ENCODE data around the gene DCUN1D3.
"Not testable (repeated sequence)": the region's sequence is repeated elsewhere in the genome, so short reads cannot be mapped to it uniquely, and the experiment has no call there.

DCUN1D3 gene

GRCh38 chr16:20866801-20867200 is 33.4 kb downstream of the DCUN1D3 start:
- DNase-seq (ENCODE audit: low read depth, low spot score): no peak
- ChIA-PET POLR2A (interaction anchor here (0.9 kb wide), 1 partner anchor 15 kb away, joined by 3 read pairs; no protein-coding TSS in a partner anchor), CTCF (interaction anchor here (1.6 to 8.5 kb wide), 3 partner anchors 8 to 16 kb away, joined by 5 to 75 read pairs (median 7); no protein-coding TSS in a partner anchor)
- TF ChIP-seq, protein P1, sequence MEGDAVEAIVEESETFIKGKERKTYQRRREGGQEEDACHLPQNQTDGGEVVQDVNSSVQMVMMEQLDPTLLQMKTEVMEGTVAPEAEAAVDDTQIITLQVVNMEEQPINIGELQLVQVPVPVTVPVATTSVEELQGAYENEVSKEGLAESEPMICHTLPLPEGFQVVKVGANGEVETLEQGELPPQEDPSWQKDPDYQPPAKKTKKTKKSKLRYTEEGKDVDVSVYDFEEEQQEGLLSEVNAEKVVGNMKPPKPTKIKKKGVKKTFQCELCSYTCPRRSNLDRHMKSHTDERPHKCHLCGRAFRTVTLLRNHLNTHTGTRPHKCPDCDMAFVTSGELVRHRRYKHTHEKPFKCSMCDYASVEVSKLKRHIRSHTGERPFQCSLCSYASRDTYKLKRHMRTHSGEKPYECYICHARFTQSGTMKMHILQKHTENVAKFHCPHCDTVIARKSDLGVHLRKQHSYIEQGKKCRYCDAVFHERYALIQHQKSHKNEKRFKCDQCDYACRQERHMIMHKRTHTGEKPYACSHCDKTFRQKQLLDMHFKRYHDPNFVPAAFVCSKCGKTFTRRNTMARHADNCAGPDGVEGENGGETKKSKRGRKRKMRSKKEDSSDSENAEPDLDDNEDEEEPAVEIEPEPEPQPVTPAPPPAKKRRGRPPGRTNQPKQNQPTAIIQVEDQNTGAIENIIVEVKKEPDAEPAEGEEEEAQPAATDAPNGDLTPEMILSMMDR (IDR thresholded peaks at IDR 0.05; ENCODE audit: insufficient read depth, low read length, missing control alignments): no peak
- no peak overlapping the region for H3K4me3 ChIP-seq (ENCODE audit: low read depth, low read length)

DNA sequence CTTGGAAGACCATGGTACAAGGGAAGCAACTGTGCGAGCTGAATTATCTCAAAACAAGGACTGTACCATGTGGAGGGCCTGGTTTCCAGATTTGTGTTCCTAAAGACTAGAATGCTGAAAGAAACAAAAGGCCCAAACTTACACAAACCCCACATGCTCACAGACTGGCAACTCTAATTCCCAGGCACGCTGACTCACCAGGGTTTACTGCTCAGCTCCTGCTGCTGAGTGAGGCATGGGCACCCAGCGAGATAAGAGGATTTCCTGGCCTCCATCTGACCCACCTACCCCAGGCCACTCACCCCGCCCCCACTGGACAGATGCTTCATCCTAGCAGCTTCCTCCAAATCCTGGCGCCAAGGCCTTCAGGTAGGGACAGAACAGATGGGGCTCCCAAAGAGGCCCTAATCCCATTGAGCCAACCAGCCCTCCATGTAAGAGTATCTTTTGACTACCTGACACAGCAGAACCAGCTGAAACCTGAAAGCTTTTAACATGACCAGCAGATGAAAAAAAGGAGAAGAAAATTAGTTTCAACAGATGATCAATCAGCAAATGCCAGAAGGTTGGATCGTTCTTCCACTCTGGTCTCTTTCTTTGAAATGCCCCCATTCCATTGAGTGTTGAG is 33.9 kb downstream of the DCUN1D3 start:
- peak; percentile 38 for DNase-seq (ENCODE audit: low read depth, low spot score)
- no peak overlapping the region for H3K4me3 ChIP-seq (ENCODE audit: low read depth, low read length)
- ChIA-PET POLR2A (interaction anchor here (0.6 to 1.5 kb wide), 3 partner anchors 12 to 655 kb away, joined by 3 to 11 read pairs (median 3); partner anchors contain the start of genes DCUN1D3 and LYRM1), CTCF (interaction anchor here (0.6 to 8.5 kb wide), 8 partner anchors 9 to 435 kb away, joined by 3 to 75 read pairs (median 4); no protein-coding TSS in a partner anchor)
- TF ChIP-seq, protein P1 (IDR thresholded peaks at IDR 0.05; ENCODE audit: insufficient read depth, low read length, missing control alignments): no peak

- DNase-seq (ENCODE audit: low read depth, low spot score): no peak
These were observed 34.6 kb downstream of the DCUN1D3 start for GRCh38 chr16:20865420-20866131.

DNA sequence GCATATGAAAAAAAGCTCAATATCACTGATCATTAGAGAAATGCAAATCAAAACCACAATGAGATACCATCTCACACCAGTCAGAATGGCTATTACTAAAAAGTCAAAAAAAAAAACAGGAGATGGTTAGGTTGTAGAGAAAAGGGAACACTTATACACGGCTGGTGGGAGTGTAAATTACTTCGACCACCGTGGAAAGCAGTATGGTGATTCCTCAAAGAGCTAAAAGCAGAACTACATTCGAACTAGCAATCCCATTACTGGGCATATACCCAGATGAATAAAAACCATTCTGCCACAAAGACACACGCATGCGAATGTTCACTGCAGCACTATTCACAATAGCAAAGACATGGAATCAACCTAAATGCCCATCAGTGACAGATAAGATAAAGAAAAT is 35.8 kb downstream of the DCUN1D3 start:
- ChIA-PET POLR2A (interaction anchor here (0.5 kb wide), 1 partner anchor 40 kb away, joined by 3 read pairs; no protein-coding TSS in a partner anchor), CTCF (interaction anchor here (1.1 to 8.5 kb wide), 5 partner anchors 9 to 56 kb away, joined by 4 to 75 read pairs (median 4); no protein-coding TSS in a partner anchor)
- not testable (repeated sequence) for H3K4me3 ChIP-seq (ENCODE audit: low read depth, low read length); DNase-seq (ENCODE audit: low read depth, low spot score)

More at GRCh38 chr16:20865420-20866131, 34.6 kb downstream of the DCUN1D3 start:
- H3K4me3 ChIP-seq (ENCODE audit: low read depth, low read length): no peak overlapping the region
- CTCF ChIA-PET: interaction anchor here (0.6 to 8.5 kb wide), 10 partner anchors 9 to 436 kb away, joined by 3 to 75 read pairs (median 4); no protein-coding TSS in a partner anchor
- TF ChIP-seq, protein P1 (IDR thresholded peaks at IDR 0.05; ENCODE audit: insufficient read depth, low read length, missing control alignments): no peak
- POLR2A ChIA-PET: interaction anchor here (0.6 to 1.5 kb wide), 5 partner anchors 9 to 655 kb away, joined by 3 to 11 read pairs (median 3); partner anchors contain the start of genes DCUN1D3 and LYRM1

DNA sequence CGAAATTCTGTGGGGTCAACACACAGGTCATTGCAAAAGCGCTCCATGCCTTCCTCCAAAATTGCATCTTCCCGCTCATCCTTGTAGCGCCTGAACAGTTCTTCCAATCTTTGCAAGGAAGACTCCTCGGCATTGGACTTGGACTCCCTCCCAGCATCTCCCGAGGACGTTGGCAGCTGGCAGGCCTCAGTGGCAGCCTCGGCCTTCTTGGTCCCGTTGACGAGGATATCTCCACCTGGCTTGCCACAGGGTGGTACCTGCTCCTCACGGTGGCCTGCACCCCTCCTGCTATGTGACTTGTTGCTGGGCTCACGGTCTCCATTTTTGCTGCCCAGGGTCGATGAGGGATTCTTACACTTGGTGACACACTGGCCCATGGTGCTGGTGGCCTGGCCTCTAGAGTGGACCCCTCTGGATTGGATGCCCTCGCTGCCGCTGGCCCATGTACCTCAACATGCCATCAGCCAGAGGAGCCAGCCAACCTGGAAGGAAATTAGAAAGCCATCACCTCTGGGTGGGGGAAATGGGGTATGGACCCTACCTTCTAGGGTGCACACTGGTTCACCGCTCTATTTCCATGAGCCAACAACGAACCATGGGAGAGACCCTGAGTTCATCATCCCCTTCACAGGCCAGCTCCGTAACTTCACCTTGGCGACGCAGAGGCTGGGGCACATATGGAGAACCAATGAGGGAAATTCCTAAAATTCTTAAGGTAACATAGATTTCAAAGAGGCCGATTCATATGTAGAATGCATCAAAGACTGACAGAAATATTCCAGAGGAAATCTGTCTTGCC is 37.8 kb downstream of the DCUN1D3 start:
- no peak for DNase-seq (ENCODE audit: low read depth, low spot score)
- ChIA-PET POLR2A (no interaction called here), CTCF (interaction anchor here (8.5 kb wide), 1 partner anchor 11 kb away, joined by 75 read pairs; no protein-coding TSS in a partner anchor)
- TF ChIP-seq, protein P1 (IDR thresholded peaks at IDR 0.05; ENCODE audit: insufficient read depth, low read length, missing control alignments): no peak
- H3K4me3 ChIP-seq (ENCODE audit: low read depth, low read length): no peak overlapping the region

DNA sequence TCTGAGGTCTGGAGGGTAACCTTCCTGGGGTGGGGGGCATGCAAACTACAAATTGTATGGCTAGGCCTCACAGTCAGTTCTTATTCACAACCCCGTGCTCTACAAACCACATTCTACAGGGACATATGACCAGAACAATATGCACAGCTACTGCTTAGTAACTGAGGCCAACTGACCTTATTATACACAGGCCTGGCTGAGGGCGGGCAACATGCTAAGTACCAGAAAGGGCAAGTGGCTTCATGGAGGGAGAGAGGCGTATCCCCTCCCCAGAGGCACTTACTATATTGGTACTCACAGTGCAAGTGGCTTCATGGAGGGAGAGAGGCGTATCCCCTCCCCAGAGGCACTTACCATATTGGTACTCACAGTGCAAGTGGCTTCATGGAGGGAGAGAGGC is 39.2 kb downstream of the DCUN1D3 start:
- POLR2A ChIA-PET; CTCF ChIA-PET; DNase-seq (ENCODE audit: low read depth, low spot score); H3K4me3 ChIP-seq (ENCODE audit: low read depth, low read length): not testable (repeated sequence)

All from AG04449 (cell line).